Activated CD4-positive, alpha-beta T cell treated with anti-CD3 and anti-CD28 coated beads for 24 hours (primary cell): ENCODE measurements around the gene CKLF.
"Not testable (repeated sequence)": the region's sequence is repeated elsewhere in the genome, so short reads cannot be mapped to it uniquely, and the experiment has no call there.

ENCODE experiments used
- DNase-seq, 2 donors: peaks; one replicate each; pipeline ENCODE4 v3.0.0-alpha.2; 2020; ENCODE audit warnings: low read depth in 2 of 2

CKLF gene

GRCh38 chr16:66568355-66568754, 16.0 kb downstream of the CKLF start:
- DNase-seq: no peak

GRCh38 chr16:66569131-66569530, 16.8 kb downstream of the CKLF start:
- DNase-seq: no peak

- DNase-seq: no peak
Measured at GRCh38 chr16:66569827-66570405, 17.5 kb downstream of the CKLF start.

- no peak for DNase-seq
Measured at GRCh38 chr16:66572356-66572755, 20.0 kb downstream of the CKLF start.

GRCh38 chr16:66574081-66574480, 21.7 kb downstream of the CKLF start:
- DNase-seq: no peak

GRCh38 chr16:66574531-66574930, 22.2 kb downstream of the CKLF start:
- DNase-seq: no peak

- no peak for DNase-seq
Measured at GRCh38 chr16:66575060-66575459, 22.7 kb downstream of the CKLF start.

GRCh38 chr16:66576296-66576695, 23.9 kb downstream of the CKLF start:
- no peak for DNase-seq

- DNase-seq: no peak
Measured at GRCh38 chr16:66578651-66579531, 26.5 kb downstream of the CKLF start, which contains the start of gene CMTM2. Gene CMTM2 (plus strand): TSS chr16:66579463. CDS start chr16:66579608, 145 bp downstream.

- DNase-seq: no peak
Measured at GRCh38 chr16:66580605-66581209, 28.3 kb downstream of the CKLF start.

GRCh38 chr16:66581246-66581952, 29.0 kb downstream of the CKLF start:
- no peak for DNase-seq

- no peak for DNase-seq
Measured at GRCh38 chr16:66585481-66586239, 33.3 kb downstream of the CKLF start.

- DNase-seq: no peak
Measured at GRCh38 chr16:66587881-66588600, 35.7 kb downstream of the CKLF start.

- peak in 1 of 2 donors; percentile 46 for DNase-seq
Measured at GRCh38 chr16:66588981-66589713, 36.8 kb downstream of the CKLF start.

GRCh38 chr16:66590322-66590721, 37.9 kb downstream of the CKLF start:
- no peak for DNase-seq

GRCh38 chr16:66591018-66591417, 38.6 kb downstream of the CKLF start:
- no peak for DNase-seq

GRCh38 chr16:66592241-66592640, 39.9 kb downstream of the CKLF start:
- no peak for DNase-seq

GRCh38 chr16:66592814-66593213, 40.4 kb downstream of the CKLF start:
- no peak for DNase-seq

- DNase-seq: no peak
Measured at GRCh38 chr16:66594739-66595138, 42.4 kb downstream of the CKLF start.

- not testable (repeated sequence) for DNase-seq
Measured at GRCh38 chr16:66596559-66596958, 44.2 kb downstream of the CKLF start.
